ENCODE results near the gene COBLL1. TPM values are rescaled to one million over a fixed set of nuclear protein-coding genes. Genes with fewer than 3 reads are reported as not detected.
"Not testable (repeated sequence)": the region's sequence is repeated elsewhere in the genome, so short reads cannot be mapped to it uniquely, and the experiment has no call there.

Gene COBLL1
- total RNA-seq, 6 experiments from 2014 or later: 28.1 to 49.7 (median 29.9) TPM

DNA sequence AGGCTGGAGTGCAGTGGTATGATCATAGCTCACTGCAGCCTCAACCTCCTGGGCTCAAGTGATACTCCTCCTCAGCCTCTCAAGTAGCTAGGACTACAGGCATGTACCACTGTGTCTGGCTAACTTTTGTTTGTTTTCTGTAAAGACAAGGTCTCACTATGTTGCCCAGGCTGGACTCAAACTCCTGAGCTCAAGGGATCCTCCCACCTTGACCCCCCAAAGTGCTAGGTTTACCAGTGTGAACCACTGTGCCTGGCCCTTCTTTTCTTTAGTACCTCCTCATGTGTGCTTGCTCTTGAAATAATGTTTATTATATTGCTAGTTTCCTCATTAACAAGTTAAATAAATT lies 19.0 kb upstream of the COBLL1 start:
- H3K4me1 Mint-ChIP-seq (ENCODE audit: low read depth): no peaks in the 10 kb centered on the region
- no peak for TF ChIP-seq CTCF (IDR thresholded peaks at IDR 0.05)
- no peaks in the 10 kb centered on the region for H3K36me3 Mint-ChIP-seq (ENCODE audit: low read depth)
- no peak for DNase-seq
- no peaks in the 10 kb centered on the region; the same call in 1 of the 2 replicates for H3K27me3 Mint-ChIP-seq (ENCODE audit: insufficient read depth)
- no peak overlapping the region for H3K27ac Mint-ChIP-seq
- H3K9me3 Mint-ChIP-seq: no peaks in the 10 kb centered on the region
- no peak overlapping the region for H3K4me3 Mint-ChIP-seq

DNA sequence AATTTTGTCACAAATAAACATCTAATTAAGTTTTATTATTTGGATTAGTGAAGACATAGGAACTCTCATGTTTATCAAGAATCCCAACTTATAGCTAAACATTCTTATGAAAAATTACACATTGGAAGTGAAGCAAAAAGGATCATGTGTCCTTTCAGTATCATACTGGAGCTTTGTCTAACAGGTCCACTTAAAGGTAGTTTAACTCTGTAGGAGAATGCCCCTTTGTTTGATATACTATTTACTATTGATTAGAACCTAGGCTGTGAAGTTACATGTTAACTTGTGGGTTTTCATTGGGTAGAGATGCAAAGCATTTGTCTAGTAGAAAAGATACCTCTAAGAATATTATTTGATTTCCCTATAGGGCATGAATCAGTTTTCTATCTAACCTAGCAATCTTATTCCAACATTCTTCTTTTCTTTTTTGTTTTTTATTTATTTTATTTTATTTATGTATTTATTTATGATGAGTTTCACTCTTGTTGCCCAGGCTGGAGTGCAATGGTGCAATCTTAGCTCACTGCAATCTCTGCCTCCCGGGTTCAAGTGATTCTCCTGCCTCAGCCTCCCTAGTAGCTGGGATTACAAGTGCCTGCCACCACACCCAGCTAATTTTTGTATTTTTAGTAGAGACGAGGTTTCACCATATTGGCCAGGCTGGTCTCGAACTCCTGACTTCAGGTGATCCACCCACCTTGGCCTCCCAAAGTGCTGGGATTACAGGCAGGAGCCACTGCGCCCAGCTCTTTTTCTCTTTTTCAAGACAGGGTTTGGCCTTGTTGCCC lies 18.5 kb upstream of the COBLL1 start:
- H3K4me3 Mint-ChIP-seq; H3K4me1 Mint-ChIP-seq (ENCODE audit: low read depth); H3K27ac Mint-ChIP-seq; H3K9me3 Mint-ChIP-seq; H3K36me3 Mint-ChIP-seq (ENCODE audit: low read depth); H3K27me3 Mint-ChIP-seq (ENCODE audit: insufficient read depth); DNase-seq: not testable (repeated sequence)

DNA sequence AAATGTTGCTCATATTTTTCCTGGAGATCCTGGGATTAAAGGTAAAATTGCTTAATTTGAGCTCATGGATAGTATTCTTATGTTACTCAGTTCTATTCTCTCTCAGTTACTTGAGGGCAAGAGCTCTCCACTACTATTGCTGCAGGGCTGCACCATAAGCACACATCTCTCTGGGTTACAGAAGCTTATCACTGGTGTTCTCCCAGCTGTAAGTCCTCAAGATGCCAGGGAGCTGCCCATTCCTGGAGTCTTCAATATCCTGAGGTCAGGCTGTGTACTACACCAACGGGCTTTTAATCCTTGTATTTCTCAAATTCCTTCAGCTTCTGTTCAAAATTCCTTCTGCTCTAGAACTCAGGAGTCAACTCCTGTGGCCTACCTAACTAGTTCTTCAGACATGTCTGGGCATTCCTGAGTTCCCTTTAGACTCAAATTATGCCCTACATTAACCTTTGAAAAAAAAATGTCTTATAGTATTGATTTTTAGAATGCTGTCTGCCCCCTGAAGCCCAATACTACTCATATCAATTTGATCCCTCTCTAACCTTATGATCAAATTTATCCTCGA lies 17.7 kb upstream of the COBLL1 start:
- no peak for DNase-seq
- Mint-ChIP-seq H3K9me3 (no peaks in the 10 kb centered on the region), H3K27ac (no peak overlapping the region), H3K27me3 (ENCODE audit: insufficient read depth) (no peaks in the 10 kb centered on the region; the same call in 1 of the 2 replicates), H3K4me1 (ENCODE audit: low read depth) (no peaks in the 10 kb centered on the region), H3K36me3 (ENCODE audit: low read depth) (no peaks in the 10 kb centered on the region), H3K4me3 (no peak overlapping the region)
- no peak for TF ChIP-seq CTCF (IDR thresholded peaks at IDR 0.05)

DNA sequence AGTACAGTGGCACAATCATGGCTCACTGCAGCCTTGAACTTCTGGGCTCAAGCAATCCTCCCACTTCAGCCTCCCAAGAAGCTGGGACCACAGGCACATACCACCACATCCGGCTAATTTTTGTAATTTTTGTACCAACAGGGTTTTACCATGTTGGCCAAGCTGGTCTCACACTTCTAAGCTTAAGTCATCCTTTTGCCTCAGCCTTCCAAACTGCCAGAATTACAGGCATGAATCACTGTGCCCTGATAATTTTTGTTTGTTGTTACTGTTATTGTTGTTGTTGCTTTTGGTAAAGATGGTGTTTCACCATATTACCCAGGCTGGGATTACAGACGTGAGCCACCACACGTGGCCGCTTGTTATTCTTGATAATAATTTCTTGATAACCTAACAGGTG lies 10.5 kb upstream of the COBLL1 start:
- no peaks in the 10 kb centered on the region for H3K36me3 Mint-ChIP-seq (ENCODE audit: low read depth)
- no peak overlapping the region for H3K27ac Mint-ChIP-seq
- no peaks in the 10 kb centered on the region for H3K4me1 Mint-ChIP-seq (ENCODE audit: low read depth)
- H3K4me3 Mint-ChIP-seq: no peak overlapping the region
- DNase-seq: no peak
- no peaks in the 10 kb centered on the region; the same call in 1 of the 2 replicates for H3K27me3 Mint-ChIP-seq (ENCODE audit: insufficient read depth)
- TF ChIP-seq CTCF (IDR thresholded peaks at IDR 0.05): no peak
- H3K9me3 Mint-ChIP-seq: no peaks in the 10 kb centered on the region

- H3K27ac Mint-ChIP-seq: no peak overlapping the region
Observed at GRCh38 chr2:164850235-164850634, 8.6 kb upstream of the COBLL1 start.

More at GRCh38 chr2:164850235-164850634, 8.6 kb upstream of the COBLL1 start:
- H3K27me3 Mint-ChIP-seq (ENCODE audit: insufficient read depth): no peaks in the 10 kb centered on the region; the same call in 1 of the 2 replicates
- DNase-seq: no peak
- TF ChIP-seq CTCF (IDR thresholded peaks at IDR 0.05): no peak
- no peaks in the 10 kb centered on the region for H3K36me3 Mint-ChIP-seq (ENCODE audit: low read depth)
- no peaks in the 10 kb centered on the region for H3K9me3 Mint-ChIP-seq
- no peak overlapping the region for H3K4me3 Mint-ChIP-seq
- H3K4me1 Mint-ChIP-seq (ENCODE audit: low read depth): no peaks in the 10 kb centered on the region
